DMS53 treated with DMSO at 0.1 percent for 48 hours (cell line): ENCODE data around the gene HMGA1.
"Not testable (repeated sequence)": the region's sequence is repeated elsewhere in the genome, so short reads cannot be mapped to it uniquely, and the experiment has no call there.

ENCODE experiments used
- DNase-seq: peaks from one replicate; lab custom pipeline; 2025; ENCODE audit not compliant: unreplicated experiment; lab: John Stamatoyannopoulos, UW

The HMGA1 gene

GRCh38 chr6:34259529-34260069, 22.9 kb downstream of the HMGA1 start:
- DNase-seq, result no peak

GRCh38 chr6:34260576-34261267, 24.0 kb downstream of the HMGA1 start:
- no peak for DNase-seq

- DNase-seq, result not testable (repeated sequence)
These were observed 26.8 kb downstream of the HMGA1 start for GRCh38 chr6:34263484-34263883.

- DNase-seq, result no peak
These were observed 31.1 kb downstream of the HMGA1 start for GRCh38 chr6:34267746-34268145.

GRCh38 chr6:34269132-34269531, 32.5 kb downstream of the HMGA1 start:
- DNase-seq, result not testable (repeated sequence)

- DNase-seq, result not testable (repeated sequence)
These were observed 33.1 kb downstream of the HMGA1 start for GRCh38 chr6:34269658-34270341.

GRCh38 chr6:34272013-34272926, 35.6 kb downstream of the HMGA1 start:
- DNase-seq, result no peak

- no peak for DNase-seq
These were observed 36.7 kb downstream of the HMGA1 start for GRCh38 chr6:34273242-34273805.

GRCh38 chr6:34274129-34274528, 37.5 kb downstream of the HMGA1 start:
- no peak for DNase-seq

- DNase-seq, result peak; percentile 28
These were observed 38.6 kb downstream of the HMGA1 start for GRCh38 chr6:34275128-34275804.

- no peak for DNase-seq
These were observed 39.5 kb downstream of the HMGA1 start for GRCh38 chr6:34276191-34276590.

- no peak for DNase-seq
These were observed 40.4 kb downstream of the HMGA1 start for GRCh38 chr6:34276881-34277762.

GRCh38 chr6:34277763-34278112, 41.1 kb downstream of the HMGA1 start:
- DNase-seq, result no peak

GRCh38 chr6:34278833-34279232, 42.2 kb downstream of the HMGA1 start:
- DNase-seq, result no peak

GRCh38 chr6:34280216-34280615, 43.5 kb downstream of the HMGA1 start:
- no peak for DNase-seq

- no peak for DNase-seq
These were observed 45.1 kb downstream of the HMGA1 start for GRCh38 chr6:34281702-34282334.

GRCh38 chr6:34284563-34285447, 48.1 kb downstream of the HMGA1 start:
- no peak for DNase-seq
